ENCODE measurements around the gene PLPPR2.

- TF ChIP-seq SPI1 (IDR thresholded peaks at IDR 0.05; ENCODE audit: low read depth, low read length) (peak; percentile 28; the same call in 1 of the 2 replicates), POLR2AphosphoS5 (IDR thresholded peaks at IDR 0.05; ENCODE audit: low read depth, low read length) (no peak), POLR2A (IDR thresholded peaks at IDR 0.05; ENCODE audit: low read depth, low read length) (no peak)
Observed at GRCh38 chr19:11322269-11323024, 32.8 kb upstream of the PLPPR2 start.
